ENCODE data around the gene ZFHX3. TPM values are rescaled to one million over a fixed set of nuclear protein-coding genes. Genes with fewer than 3 reads are reported as not detected.

The ZFHX3 gene
- total RNA-seq, 2 donors from 2014 or later = 57.7 to 70.1 TPM

DNA sequence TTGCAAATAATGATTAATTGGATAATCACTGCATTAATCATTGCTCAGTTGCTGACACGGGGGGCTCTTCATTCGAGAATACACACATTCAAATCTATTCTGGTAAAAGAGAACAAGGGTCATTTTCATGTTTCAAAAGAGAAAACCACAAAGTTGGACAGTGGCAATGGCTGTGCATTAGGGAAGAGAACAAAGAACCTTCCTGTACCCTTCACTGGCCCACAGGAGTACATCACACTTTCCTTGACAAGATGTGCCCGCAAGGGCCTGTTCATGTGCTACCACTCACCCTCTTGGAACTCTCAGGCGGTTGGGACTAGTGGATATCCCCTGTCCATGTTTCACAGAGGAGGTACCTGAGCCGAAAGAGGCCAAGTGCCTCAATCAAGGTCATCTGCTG is 223.2 kb downstream of the ZFHX3 start:
- ATAC-seq (ENCODE audit: insufficient number of reproducible peaks, low FRiP score, low read depth) (no peak), DNase-seq (ENCODE audit: low spot score) (no peak)
- Histone ChIP-seq H3K36me3 (peaks cover 3% of the 10 kb centered on the region), H3K9me3 (no peaks in the 10 kb centered on the region), H3K27ac (no peak overlapping the region), H3K4me3 (no peak overlapping the region), H3K27me3 (replicated peaks; ENCODE audit: insufficient read depth) (no peaks in the 10 kb centered on the region), H3K4me1 (ENCODE audit: control insufficient read depth in 1 of 2, low read depth in 2 of 2) (peaks cover 7 to 36% of the 10 kb centered on the region in 2 donors)
- TF ChIP-seq, protein P1, sequence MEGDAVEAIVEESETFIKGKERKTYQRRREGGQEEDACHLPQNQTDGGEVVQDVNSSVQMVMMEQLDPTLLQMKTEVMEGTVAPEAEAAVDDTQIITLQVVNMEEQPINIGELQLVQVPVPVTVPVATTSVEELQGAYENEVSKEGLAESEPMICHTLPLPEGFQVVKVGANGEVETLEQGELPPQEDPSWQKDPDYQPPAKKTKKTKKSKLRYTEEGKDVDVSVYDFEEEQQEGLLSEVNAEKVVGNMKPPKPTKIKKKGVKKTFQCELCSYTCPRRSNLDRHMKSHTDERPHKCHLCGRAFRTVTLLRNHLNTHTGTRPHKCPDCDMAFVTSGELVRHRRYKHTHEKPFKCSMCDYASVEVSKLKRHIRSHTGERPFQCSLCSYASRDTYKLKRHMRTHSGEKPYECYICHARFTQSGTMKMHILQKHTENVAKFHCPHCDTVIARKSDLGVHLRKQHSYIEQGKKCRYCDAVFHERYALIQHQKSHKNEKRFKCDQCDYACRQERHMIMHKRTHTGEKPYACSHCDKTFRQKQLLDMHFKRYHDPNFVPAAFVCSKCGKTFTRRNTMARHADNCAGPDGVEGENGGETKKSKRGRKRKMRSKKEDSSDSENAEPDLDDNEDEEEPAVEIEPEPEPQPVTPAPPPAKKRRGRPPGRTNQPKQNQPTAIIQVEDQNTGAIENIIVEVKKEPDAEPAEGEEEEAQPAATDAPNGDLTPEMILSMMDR (IDR thresholded peaks at IDR 0.05) = no peak

GRCh38 chr16:72824027-72824426 is 223.9 kb downstream of the ZFHX3 start:
- no peaks in the 10 kb centered on the region for H3K27me3 ChIP-seq (replicated peaks; ENCODE audit: insufficient read depth)
- no peak overlapping the region for H3K27ac ChIP-seq
- no peak overlapping the region for H3K4me3 ChIP-seq
- no peaks in the 10 kb centered on the region for H3K9me3 ChIP-seq
- DNase-seq (ENCODE audit: low spot score) = no peak
- H3K36me3 ChIP-seq = no peaks in the 10 kb centered on the region
- peaks cover 7 to 41% of the 10 kb centered on the region in 2 donors for H3K4me1 ChIP-seq (ENCODE audit: control insufficient read depth in 1 of 2, low read depth in 2 of 2)
- TF ChIP-seq, protein P1 (IDR thresholded peaks at IDR 0.05) = no peak
- ATAC-seq (ENCODE audit: insufficient number of reproducible peaks, low FRiP score, low read depth) = no peak

DNA sequence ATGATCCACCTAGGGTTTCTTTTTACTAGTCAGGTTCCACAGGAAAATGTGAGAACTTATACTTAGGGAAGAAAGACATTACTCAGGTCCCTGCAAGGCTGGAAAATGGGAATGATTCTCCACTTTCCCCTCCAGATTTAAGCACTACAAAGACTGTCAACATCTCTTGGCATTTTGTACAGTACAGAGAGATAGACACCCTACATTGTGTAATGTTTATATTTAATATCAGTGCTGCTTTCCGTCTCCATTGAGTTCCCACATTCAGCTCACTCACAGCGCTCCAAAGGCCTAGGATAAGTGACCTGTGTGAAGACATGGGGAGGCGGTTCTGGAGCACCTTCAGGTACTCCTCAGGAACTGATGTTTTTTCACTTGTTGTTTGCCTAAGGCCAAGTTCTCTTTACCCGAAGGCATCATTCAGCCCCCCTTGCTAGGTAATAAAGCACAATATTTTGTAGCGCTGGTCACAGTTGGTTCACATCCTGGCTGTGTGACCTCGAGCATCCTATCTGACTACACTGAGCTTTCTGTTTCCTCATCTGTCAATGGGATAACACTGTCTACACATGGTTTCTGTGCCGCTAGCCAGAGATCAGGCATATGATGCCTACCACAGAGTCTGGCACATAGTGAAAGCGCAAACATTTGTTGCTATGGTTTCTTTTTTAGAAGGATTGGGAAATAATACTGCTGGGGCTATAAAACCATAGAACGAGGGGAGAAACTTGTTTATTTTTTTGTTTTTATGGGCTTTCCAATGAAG is 226.6 kb downstream of the ZFHX3 start:
- DNase-seq (ENCODE audit: low spot score) = no peak
- H3K4me3 ChIP-seq = no peak overlapping the region
- H3K27me3 ChIP-seq (replicated peaks; ENCODE audit: insufficient read depth) = no peaks in the 10 kb centered on the region
- H3K4me1 ChIP-seq (ENCODE audit: control insufficient read depth in 1 of 2, low read depth in 2 of 2) = peaks cover 3 to 57% of the 10 kb centered on the region in 2 donors
- H3K36me3 ChIP-seq = no peaks in the 10 kb centered on the region
- no peak overlapping the region for H3K27ac ChIP-seq
- no peaks in the 10 kb centered on the region for H3K9me3 ChIP-seq
- TF ChIP-seq, protein P1 (IDR thresholded peaks at IDR 0.05) = no peak
- no peak for ATAC-seq (ENCODE audit: insufficient number of reproducible peaks, low FRiP score, low read depth)

DNA sequence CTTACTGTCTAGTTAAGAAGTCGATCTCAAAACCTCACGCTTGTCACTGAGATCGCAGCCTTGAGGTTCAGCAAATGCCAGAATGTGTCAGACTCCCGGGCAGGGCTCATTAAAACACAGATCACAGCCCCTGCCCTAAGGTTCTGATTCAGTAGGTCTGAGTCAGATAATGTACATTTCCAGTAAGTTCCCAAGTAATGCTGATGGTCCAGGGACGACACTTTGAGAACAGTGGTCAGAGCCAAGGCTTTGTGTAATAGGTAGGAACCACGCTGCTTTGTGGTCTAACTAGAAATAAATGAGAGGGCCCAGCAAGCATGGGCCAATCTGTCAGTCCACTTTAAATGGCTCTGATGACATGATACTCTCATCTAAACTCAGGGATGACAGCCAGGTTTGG is 228.6 kb downstream of the ZFHX3 start:
- H3K27ac ChIP-seq = no peak overlapping the region
- H3K4me1 ChIP-seq (ENCODE audit: control insufficient read depth in 1 of 2, low read depth in 2 of 2) = peaks cover 3 to 58% of the 10 kb centered on the region in 2 donors
- ATAC-seq (ENCODE audit: insufficient number of reproducible peaks, low FRiP score, low read depth) = no peak
- no peak overlapping the region for H3K4me3 ChIP-seq
- TF ChIP-seq, protein P1 (IDR thresholded peaks at IDR 0.05) = no peak
- no peaks in the 10 kb centered on the region for H3K9me3 ChIP-seq
- H3K36me3 ChIP-seq = no peaks in the 10 kb centered on the region
- no peak for DNase-seq (ENCODE audit: low spot score)
- H3K27me3 ChIP-seq (replicated peaks; ENCODE audit: insufficient read depth) = no peaks in the 10 kb centered on the region

GRCh38 chr16:72818236-72818845 is 229.6 kb downstream of the ZFHX3 start:
- DNase-seq (ENCODE audit: low spot score) (no peak), ATAC-seq (ENCODE audit: insufficient number of reproducible peaks, low FRiP score, low read depth) (peak; percentile 28)
- Histone ChIP-seq H3K4me1 (ENCODE audit: control insufficient read depth in 1 of 2, low read depth in 2 of 2) (peaks cover 3 to 55% of the 10 kb centered on the region in 2 donors), H3K4me3 (no peak overlapping the region), H3K27me3 (replicated peaks; ENCODE audit: insufficient read depth) (no peaks in the 10 kb centered on the region), H3K27ac (no peak overlapping the region), H3K36me3 (no peaks in the 10 kb centered on the region), H3K9me3 (no peaks in the 10 kb centered on the region)
- TF ChIP-seq, protein P1 (IDR thresholded peaks at IDR 0.05) = no peak
